Neutrophil (primary cell): Measurements from ENCODE around the gene RPH3AL.

Experiments used
- H3K27ac ChIP-seq: fragments of 200-600 bp; sonication (generic); 2 replicates; pipeline ENCODE4 v1.5.1; 2016; ENCODE audit warnings: mild to moderate bottlenecking, moderate library complexity
- H3K27me3 ChIP-seq: fragments of 200-600 bp; sonication (generic); 2 replicates; pipeline ENCODE4 v1.6.0; 2016; ENCODE audit warnings: mild to moderate bottlenecking
- H3K36me3 ChIP-seq: fragments of 200-600 bp; sonication (generic); 2 replicates; pipeline ENCODE4 v1.5.1; 2017
- H3K4me1 ChIP-seq, 2 experiments: fragments of 200-600 bp in 1 of 2; sonication (generic) in 1 of 2; 1 replicate in 1 of 2; 2 replicates in 1 of 2; pipeline versions ENCODE4 v1.5.1 to v1.6.1; 2013 to 2016; ENCODE audit warnings: low read depth in 1 of 2, low read length in 1 of 2, mild to moderate bottlenecking in 1 of 2, moderate library complexity in 1 of 2; ENCODE audit not compliant: control insufficient read depth in 1 of 2, insufficient read depth in 1 of 2
- H3K4me3 ChIP-seq, 2 experiments: fragments of 200-600 bp in 1 of 2; sonication (generic) in 1 of 2; 1 replicate in 1 of 2; 2 replicates in 1 of 2; pipeline ENCODE4 v1.5.1; 2013 to 2016; ENCODE audit warnings: low read depth in 1 of 2, low read length in 1 of 2, mild to moderate bottlenecking in 1 of 2, moderate library complexity in 1 of 2
- H3K9me3 ChIP-seq: fragments of 200-600 bp; sonication (generic); 2 replicates; pipeline ENCODE4 v1.5.1; 2016
- CTCF ChIP-seq: fragments of 200-600 bp; sonication (generic); IDR thresholded peaks from 2 replicates; pipeline ENCODE4 v1.5.1; 2016; ENCODE audit warnings: antibody characterized with exemption

The RPH3AL gene

GRCh38 chr17:394718-395095 is 42.1 kb upstream of the RPH3AL start:
- no peak for TF ChIP-seq CTCF
- no peak overlapping the region for H3K4me3 ChIP-seq
- H3K4me1 ChIP-seq: peaks cover 23 to 25% of the 10 kb centered on the region in 2 experiments
- no peaks in the 10 kb centered on the region for H3K27me3 ChIP-seq
- H3K9me3 ChIP-seq: no peaks in the 10 kb centered on the region
- peak overlapping the region; percentile 52 for H3K27ac ChIP-seq
- peaks cover 25% of the 10 kb centered on the region for H3K36me3 ChIP-seq

- Histone ChIP-seq H3K4me3 (no peak overlapping the region), H3K4me1 (peaks cover 23 to 25% of the 10 kb centered on the region in 2 experiments), H3K27ac (peak overlapping the region; percentile 52), H3K36me3 (peaks cover 19% of the 10 kb centered on the region), H3K9me3 (no peaks in the 10 kb centered on the region), H3K27me3 (no peaks in the 10 kb centered on the region)
- no peak for TF ChIP-seq CTCF
Measured at GRCh38 chr17:393806-394717, 41.5 kb upstream of the RPH3AL start.

GRCh38 chr17:391850-392249 is 39.2 kb upstream of the RPH3AL start:
- no peaks in the 10 kb centered on the region for H3K9me3 ChIP-seq
- peaks cover 13% of the 10 kb centered on the region for H3K27me3 ChIP-seq
- H3K27ac ChIP-seq: no peak overlapping the region
- H3K36me3 ChIP-seq: no peaks in the 10 kb centered on the region
- peaks cover 23 to 25% of the 10 kb centered on the region in 2 experiments for H3K4me1 ChIP-seq
- H3K4me3 ChIP-seq: no peak overlapping the region
- no peak for TF ChIP-seq CTCF

- Histone ChIP-seq H3K4me3 (no peak overlapping the region), H3K27ac (no peak overlapping the region), H3K9me3 (no peaks in the 10 kb centered on the region), H3K27me3 (peaks cover 27% of the 10 kb centered on the region), H3K4me1 (peaks cover 26 to 28% of the 10 kb centered on the region in 2 experiments), H3K36me3 (no peaks in the 10 kb centered on the region)
- TF ChIP-seq CTCF: no peak
Measured at GRCh38 chr17:390025-390424, 37.4 kb upstream of the RPH3AL start.

- no peak for TF ChIP-seq CTCF
- peaks cover 46% of the 10 kb centered on the region for H3K27me3 ChIP-seq
- no peak overlapping the region for H3K27ac ChIP-seq
- H3K36me3 ChIP-seq: no peaks in the 10 kb centered on the region
- H3K4me1 ChIP-seq: peaks cover 12 to 15% of the 10 kb centered on the region in 2 experiments
- H3K4me3 ChIP-seq: no peak overlapping the region
- no peaks in the 10 kb centered on the region for H3K9me3 ChIP-seq
Measured at GRCh38 chr17:388087-388486, 35.5 kb upstream of the RPH3AL start.
